Aorta (tissue), 5 donors: ENCODE data around the gene PSMD12. TPM values are rescaled to one million over a fixed set of nuclear protein-coding genes. Genes with fewer than 3 reads are reported as not detected.
"Not testable (repeated sequence)": the region's sequence is repeated elsewhere in the genome, so short reads cannot be mapped to it uniquely, and the experiment has no call there.

Experiments
- ATAC-seq: fragments of 200-7000 bp; cut with Tn5 transposase; one replicate; pipeline ENCODE4 v1.9.1; 2022; ENCODE audit warnings: moderate library complexity; ENCODE audit not compliant: low FRiP score
- DNase-seq, 2 donors: peaks; one replicate each; pipeline ENCODE4 v3.0.0-alpha.2; 2020
- H3K27ac ChIP-seq, 2 donors: one replicate each; pipeline ENCODE4 v1.5.1; 2013; ENCODE audit warnings: low read length in 2 of 2, mild to moderate bottlenecking in 2 of 2, moderate library complexity in 2 of 2, control low read depth in 1 of 2, inconsistent platforms in 1 of 2, low read depth in 1 of 2
- H3K27me3 ChIP-seq, 2 donors: one replicate each; pipeline ENCODE4 v1.6.1; 2013; ENCODE audit warnings: control low read depth in 1 of 2, low read length in 1 of 2, mild to moderate bottlenecking in 1 of 2, moderate library complexity in 1 of 2; ENCODE audit not compliant: insufficient read depth in 2 of 2, control insufficient read depth in 1 of 2
- H3K36me3 ChIP-seq, 2 donors: one replicate each; pipeline ENCODE4 v1.6.1; 2013; ENCODE audit warnings: control low read depth in 1 of 2, low read length in 1 of 2, mild to moderate bottlenecking in 1 of 2; ENCODE audit not compliant: insufficient read depth in 2 of 2, control insufficient read depth in 1 of 2
- H3K4me1 ChIP-seq, 2 donors: one replicate each; pipeline ENCODE4 v1.6.1; 2013; ENCODE audit warnings: low read length in 2 of 2, control low read depth in 1 of 2, mild to moderate bottlenecking in 1 of 2, moderate library complexity in 1 of 2; ENCODE audit not compliant: insufficient read depth in 2 of 2, control insufficient read depth in 1 of 2
- H3K4me3 ChIP-seq, 2 donors: one replicate each; pipeline ENCODE4 v1.5.1; 2013; ENCODE audit warnings: low read length in 2 of 2, control low read depth in 1 of 2, mild to moderate bottlenecking in 1 of 2
- H3K9me3 ChIP-seq: one replicate; pipeline ENCODE4 v1.6.1; 2013; ENCODE audit warnings: mild to moderate bottlenecking, low read length; ENCODE audit not compliant: control insufficient read depth
- WGBS, 2 donors: extraction: QIAGEN DNeasy Blood & Tissue Kit; methylation state at CpG; one replicate each; pipeline ENCODE4 v1.1.7; 2013; 5-methylcytosine and 5-hydroxymethylcytosine counted together
- intact Hi-C, 2 donors: fragments of 100-400 bp; cut with DNase I; formaldehyde crosslinking; loops; one replicate each; pipeline versions ENCODE4 v1.14.2 to v1.15.0; 2022
- polyA plus RNA-seq, 2 donors: library from polyadenylated mRNA; stranded (reverse); fragments of 200-250 nt; gene quantifications; one replicate each; pipeline ENCODE4 v1.2.3, GENCODE V29; 2013
- total RNA-seq, 2 donors: library from RNA; stranded (reverse); fragmentation: NEBNext Ultra II Directional; extraction: Animal tissue kit (Norgen Biotek cat#: 25700); gene quantifications; one replicate each; pipeline ENCODE4 v1.2.1, GENCODE V29; 2021
- donor health status: healthy with polysubstance abuse.
- donor health status: Bipolar disorder and iron deficiency.
- donor health status: DM: no; HTN: no; CAD: no.
- donor health status: DM: no; HTN: no; CAD: no.
- donor health status: DM: yes; HTN: yes; CAD: no.

Gene PSMD12
- total and polyA plus RNA-seq, 4 donors: 15.6 to 46.8 (median 30.8) TPM

- Histone ChIP-seq H3K27me3 (no peaks in the 10 kb centered on the region), H3K4me3 (no peak overlapping the region), H3K27ac (no peak overlapping the region), H3K36me3 (no peaks in the 10 kb centered on the region), H3K4me1 (no peaks in the 10 kb centered on the region), H3K9me3 (no peaks in the 10 kb centered on the region)
- intact Hi-C loops: no loop called here
- 93 to 94% methylated on average over 5 of the region's 5 CpGs for WGBS, 2 donors
- no peak for ATAC-seq
- DNase-seq: no peak
These were observed 49.6 kb downstream of the PSMD12 start for GRCh38 chr17:67316781-67317180.

- intact Hi-C loops: no loop called here
These were observed 50.5 kb downstream of the PSMD12 start for GRCh38 chr17:67315865-67316264.

GRCh38 chr17:67312265-67312664 is 54.1 kb downstream of the PSMD12 start:
- Histone ChIP-seq H3K9me3 (no peaks in the 10 kb centered on the region), H3K27ac (no peak overlapping the region), H3K27me3 (no peaks in the 10 kb centered on the region), H3K36me3 (no peaks in the 10 kb centered on the region), H3K4me3 (no peak overlapping the region), H3K4me1 (no peaks in the 10 kb centered on the region)
- intact Hi-C loops: no loop called here
- 73 to 76% methylated on average over 6 of the region's 6 CpGs for WGBS, 2 donors
- no peak for ATAC-seq
- DNase-seq: no peak

More at GRCh38 chr17:67315865-67316264, 50.5 kb downstream of the PSMD12 start:
- Histone ChIP-seq H3K4me3 (no peak overlapping the region), H3K9me3 (no peaks in the 10 kb centered on the region), H3K36me3 (no peaks in the 10 kb centered on the region), H3K27me3 (no peaks in the 10 kb centered on the region), H3K4me1 (no peaks in the 10 kb centered on the region), H3K27ac (no peak overlapping the region)
- ATAC-seq: no peak
- DNase-seq: no peak

GRCh38 chr17:67311575-67311974 is 54.8 kb downstream of the PSMD12 start:
- no peak for DNase-seq
- Histone ChIP-seq H3K27ac (no peak overlapping the region), H3K4me3 (no peak overlapping the region), H3K9me3 (no peaks in the 10 kb centered on the region), H3K4me1 (no peaks in the 10 kb centered on the region), H3K36me3 (no peaks in the 10 kb centered on the region), H3K27me3 (no peaks in the 10 kb centered on the region)
- 71 to 73% methylated on average over 4 of the region's 4 CpGs for WGBS, 2 donors
- intact Hi-C loops: no loop called here
- ATAC-seq: no peak

DNA sequence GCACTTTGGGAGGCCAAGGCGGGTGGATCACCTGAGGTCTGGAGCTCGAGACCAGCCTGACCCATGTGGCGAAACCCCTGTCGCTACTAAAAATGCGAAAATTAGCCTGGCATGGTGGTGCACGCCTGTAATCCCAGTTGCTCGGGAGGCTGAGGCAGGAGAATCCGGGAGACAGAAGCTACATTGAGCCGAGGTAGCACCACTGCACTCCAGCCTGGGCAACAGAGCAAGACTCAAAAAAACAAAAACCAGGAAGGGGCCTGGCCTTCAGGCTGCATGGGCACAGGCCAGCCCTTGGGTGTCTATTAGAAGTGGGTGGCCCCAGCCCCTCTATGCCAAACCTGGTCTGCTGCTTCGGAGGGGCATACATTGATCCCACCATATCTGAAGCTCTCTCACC is 56.0 kb downstream of the PSMD12 start:
- DNase-seq (no peak), ATAC-seq (peak; percentile 46)
- Histone ChIP-seq H3K9me3 (no peaks in the 10 kb centered on the region), H3K36me3 (no peaks in the 10 kb centered on the region), H3K27ac (no peak overlapping the region), H3K4me3 (no peak overlapping the region), H3K4me1 (no peaks in the 10 kb centered on the region), H3K27me3 (no peaks in the 10 kb centered on the region)
- intact Hi-C loops: no loop called here
- 96 to 98% methylated on average over 10 of the region's 10 CpGs for WGBS, 2 donors

DNA sequence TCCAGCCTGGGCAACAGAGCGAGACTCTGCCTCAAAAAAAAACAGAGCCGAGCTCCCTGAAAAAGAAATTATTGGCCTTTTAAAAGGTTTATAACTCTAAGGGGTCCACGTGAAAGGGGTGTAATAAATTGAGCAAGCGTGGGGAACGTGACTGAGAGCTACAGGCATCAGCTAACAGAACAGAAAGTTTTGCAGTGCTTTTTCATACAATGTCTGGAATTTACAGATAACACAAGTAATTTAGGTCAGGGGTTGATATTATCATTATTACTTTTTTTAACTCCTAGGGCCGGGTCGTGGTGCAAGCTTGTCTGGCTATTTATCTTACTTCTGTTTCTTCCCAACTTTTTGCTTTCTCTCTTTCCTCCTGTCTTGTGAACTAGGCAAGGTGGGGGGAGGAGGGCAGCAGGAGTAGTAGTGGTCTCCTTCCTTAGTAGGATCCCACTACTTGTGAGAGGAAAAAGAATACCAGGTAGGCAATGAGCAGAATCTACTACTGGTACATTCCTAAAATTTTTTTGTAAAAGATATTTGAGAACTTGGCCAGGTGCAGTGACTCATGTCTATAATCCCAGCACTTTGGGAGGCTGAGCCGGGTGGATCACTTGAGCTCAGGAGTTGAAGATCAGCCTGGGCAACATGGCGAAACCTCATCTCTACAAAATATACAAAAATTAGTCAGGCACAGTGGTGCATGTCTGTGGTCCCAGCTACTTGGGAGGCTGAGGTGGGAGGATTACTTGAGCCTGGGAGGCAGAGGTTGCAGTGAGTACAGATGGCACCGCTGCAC is 60.7 kb downstream of the PSMD12 start:
- intact Hi-C loops, ATAC-seq, H3K4me1 ChIP-seq, DNase-seq, H3K4me3 ChIP-seq, H3K27ac ChIP-seq, H3K36me3 ChIP-seq, H3K9me3 ChIP-seq, H3K27me3 ChIP-seq: not testable (repeated sequence)
- 48 to 54% methylated on average over 10 of the region's 10 CpGs for WGBS, 2 donors

GRCh38 chr17:67297454-67297960 is 68.9 kb downstream of the PSMD12 start:
- H3K4me3 ChIP-seq: no peak overlapping the region
- ATAC-seq (no peak), DNase-seq (no peak)
- 87 to 91% methylated on average over 10 of the region's 10 CpGs for WGBS, 2 donors
- H3K4me1 ChIP-seq: no peaks in the 10 kb centered on the region
- H3K27ac ChIP-seq: no peak overlapping the region
- no peaks in the 10 kb centered on the region for H3K36me3 ChIP-seq
- no peaks in the 10 kb centered on the region for H3K27me3 ChIP-seq
- intact Hi-C loops: no loop called here
- H3K9me3 ChIP-seq: no peaks in the 10 kb centered on the region

DNA sequence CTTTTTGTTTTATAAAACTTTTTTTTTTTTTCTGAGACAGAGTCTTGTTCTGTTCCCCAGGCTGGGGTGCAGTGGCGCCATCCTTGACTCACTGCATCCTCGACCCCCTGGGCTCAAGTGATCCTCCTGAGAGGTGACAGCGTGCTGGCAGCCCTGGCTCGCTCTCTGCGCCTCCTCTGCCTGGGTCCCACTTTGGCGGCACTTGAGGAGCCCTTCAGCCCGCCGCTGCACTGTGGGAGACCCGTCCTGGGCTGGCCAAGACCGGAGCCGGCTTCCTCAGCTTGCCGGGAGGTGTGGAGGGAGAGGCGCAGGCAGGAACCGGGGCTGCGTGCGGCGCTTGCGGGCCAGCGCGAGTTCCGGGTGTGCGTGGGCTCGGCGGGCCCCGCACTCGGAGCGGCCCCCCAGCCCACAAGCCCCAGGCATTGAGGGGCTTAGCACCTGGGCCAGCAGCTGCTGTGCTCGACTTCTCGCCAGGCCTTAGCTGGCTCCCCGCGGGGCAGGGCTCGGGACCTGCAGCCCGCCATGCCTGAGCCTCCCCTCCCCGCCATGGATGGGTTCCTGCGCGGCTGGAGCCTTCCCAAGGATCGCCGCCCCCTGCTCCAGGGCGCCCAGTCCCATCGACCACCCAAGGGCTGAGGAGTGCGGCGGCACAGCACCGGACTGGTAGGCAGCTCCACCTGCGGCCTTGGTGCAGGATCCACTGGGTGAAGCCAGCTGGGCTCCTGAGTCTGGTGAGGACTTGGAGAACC is 71.8 kb downstream of the PSMD12 start:
- 94 to 98% methylated on average over 44 of the region's 44 CpGs for WGBS, 2 donors
- Histone ChIP-seq H3K4me1 (no peaks in the 10 kb centered on the region), H3K27me3 (no peaks in the 10 kb centered on the region), H3K4me3 (no peak overlapping the region), H3K27ac (no peak overlapping the region), H3K36me3 (no peaks in the 10 kb centered on the region), H3K9me3 (no peaks in the 10 kb centered on the region)
- DNase-seq (no peak), ATAC-seq (no peak)
- intact Hi-C loops: loop anchor here in 1 of 2 donors (5.0 kb wide), 1 partner anchor 577 kb away; no protein-coding TSS in a partner anchor
